ENCODE measurements around the gene DHRS4. TPM values are rescaled to one million over a fixed set of nuclear protein-coding genes. Genes with fewer than 3 reads are reported as not detected.

Gene DHRS4
- total and polyA plus RNA-seq, 2 of the 13 experiments (the other 11 are each of a cell fraction or from before 2014, with no cell fraction given) = 23.9 to 45.1 TPM

DNA sequence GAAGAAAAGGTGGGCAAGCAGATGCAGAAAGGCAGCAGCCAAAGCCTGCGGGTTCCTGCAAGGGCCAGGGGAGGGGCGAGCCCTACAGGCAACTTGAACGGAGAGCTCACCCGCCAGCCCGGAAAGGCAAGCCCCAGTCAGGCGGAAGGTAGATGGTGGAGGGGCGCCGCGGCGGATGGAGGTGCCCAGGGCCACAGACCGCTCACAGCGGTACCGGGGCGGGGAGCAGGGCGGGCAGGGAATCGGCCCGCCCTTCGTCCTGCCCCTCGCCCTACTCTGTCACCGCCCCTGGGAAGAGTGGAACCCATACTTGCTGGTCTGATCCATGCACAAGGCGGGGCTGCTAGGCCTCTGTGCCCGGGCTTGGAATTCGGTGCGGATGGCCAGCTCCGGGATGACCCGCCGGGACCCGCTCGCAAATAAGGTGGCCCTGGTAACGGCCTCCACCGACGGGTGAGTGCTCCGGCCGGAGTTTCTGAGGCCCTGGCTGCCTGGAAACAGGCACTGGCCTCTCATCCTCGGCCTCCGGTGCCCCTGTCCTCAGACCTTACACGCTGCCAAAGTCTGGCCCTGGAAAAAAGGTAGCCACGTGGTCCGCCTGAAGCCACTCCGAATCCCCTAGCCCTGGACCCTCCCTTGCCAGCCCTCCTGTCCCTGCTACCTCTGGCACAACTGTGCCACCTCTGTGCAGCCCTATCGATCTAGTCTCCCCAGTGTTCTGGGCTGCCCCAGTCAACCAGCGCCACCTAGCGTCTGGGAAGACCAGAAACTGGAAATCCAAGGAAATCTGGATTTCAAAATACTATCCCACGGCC, at the start of gene DHRS4 (continued):
- peak; percentile 63; the same call in 1 of the 2 replicates for TF ChIP-seq SRF (IDR thresholded peaks at IDR 0.05; ENCODE audit: low read depth, low read length)
- peak; percentile 93 for TF ChIP-seq MYNN (CRISPR knock-in tag; IDR thresholded peaks at IDR 0.05; ENCODE audit: low read depth)
- peak; percentile 96; the same call in 1 of the 2 replicates for TF ChIP-seq PCBP1 (IDR thresholded peaks at IDR 0.05; ENCODE audit: borderline replicate concordance, low read depth, low read length)
- TF ChIP-seq GTF3A (CRISPR knock-in tag; conservative IDR thresholded peaks at IDR 0.05) = no peak
- peak; percentile 97 for TF ChIP-seq TAF1 (CRISPR knock-in tag; IDR thresholded peaks at IDR 0.05)
- TF ChIP-seq ZNF788 (CRISPR knock-in tag; IDR thresholded peaks at IDR 0.05; ENCODE audit: borderline replicate concordance) = peak; percentile 96; the same call in 1 of the 2 replicates
- peak; percentile 50 for TF ChIP-seq ZNF484 (CRISPR knock-in tag; IDR thresholded peaks at IDR 0.05; ENCODE audit: borderline replicate concordance, low read depth)
- TF ChIP-seq FOXK2 (IDR thresholded peaks at IDR 0.05) = no peak
- peak; percentile 87 for TF ChIP-seq GABPB1 (CRISPR knock-in tag; IDR thresholded peaks at IDR 0.05)
- peak; percentile 86; the same call in 1 of the 2 replicates for TF ChIP-seq ARNT2 (CRISPR knock-in tag; IDR thresholded peaks at IDR 0.05; ENCODE audit: low read depth)
- TF ChIP-seq KLF11 (CRISPR knock-in tag; IDR thresholded peaks at IDR 0.05) = peak; percentile 60; the same call in 1 of the 2 replicates
- peak; percentile 55; the same call in 1 of the 2 replicates for TF ChIP-seq ZNF329 (CRISPR knock-in tag; IDR thresholded peaks at IDR 0.05; ENCODE audit: low read depth)
- peak; percentile 93; the same call in 1 of the 2 replicates for TF ChIP-seq ZNF441 (CRISPR knock-in tag; IDR thresholded peaks at IDR 0.05; ENCODE audit: borderline replicate concordance)
- peak; percentile 83; the same call in 1 of the 2 replicates for TF ChIP-seq GATA4 (IDR thresholded peaks at IDR 0.05; ENCODE audit: borderline replicate concordance, low read depth)
- TF ChIP-seq RNF2 (conservative IDR thresholded peaks at IDR 0.05; ENCODE audit: low read depth) = no peak; the same call in none of the 2 replicates
- TF ChIP-seq ZFP41 (CRISPR knock-in tag; IDR thresholded peaks at IDR 0.05; ENCODE audit: borderline replicate concordance) = peak; percentile 96
- TF ChIP-seq ZNF780A (CRISPR knock-in tag; IDR thresholded peaks at IDR 0.05) = no peak
- peak; percentile 96; the same call in 1 of the 2 replicates for TF ChIP-seq ZNF761 (CRISPR knock-in tag; conservative IDR thresholded peaks at IDR 0.05)
- TF ChIP-seq, protein P1, sequence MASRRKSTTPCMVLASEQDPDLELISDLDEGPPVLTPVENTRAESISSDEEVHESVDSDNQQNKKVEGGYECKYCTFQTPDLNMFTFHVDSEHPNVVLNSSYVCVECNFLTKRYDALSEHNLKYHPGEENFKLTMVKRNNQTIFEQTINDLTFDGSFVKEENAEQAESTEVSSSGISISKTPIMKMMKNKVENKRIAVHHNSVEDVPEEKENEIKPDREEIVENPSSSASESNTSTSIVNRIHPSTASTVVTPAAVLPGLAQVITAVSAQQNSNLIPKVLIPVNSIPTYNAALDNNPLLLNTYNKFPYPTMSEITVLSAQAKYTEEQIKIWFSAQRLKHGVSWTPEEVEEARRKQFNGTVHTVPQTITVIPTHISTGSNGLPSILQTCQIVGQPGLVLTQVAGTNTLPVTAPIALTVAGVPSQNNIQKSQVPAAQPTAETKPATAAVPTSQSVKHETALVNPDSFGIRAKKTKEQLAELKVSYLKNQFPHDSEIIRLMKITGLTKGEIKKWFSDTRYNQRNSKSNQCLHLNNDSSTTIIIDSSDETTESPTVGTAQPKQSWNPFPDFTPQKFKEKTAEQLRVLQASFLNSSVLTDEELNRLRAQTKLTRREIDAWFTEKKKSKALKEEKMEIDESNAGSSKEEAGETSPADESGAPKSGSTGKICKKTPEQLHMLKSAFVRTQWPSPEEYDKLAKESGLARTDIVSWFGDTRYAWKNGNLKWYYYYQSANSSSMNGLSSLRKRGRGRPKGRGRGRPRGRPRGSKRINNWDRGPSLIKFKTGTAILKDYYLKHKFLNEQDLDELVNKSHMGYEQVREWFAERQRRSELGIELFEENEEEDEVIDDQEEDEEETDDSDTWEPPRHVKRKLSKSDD (CRISPR knock-in tag; IDR thresholded peaks at IDR 0.05; ENCODE audit: low read depth) = peak; percentile 93; the same call in 1 of the 2 replicates
- TF ChIP-seq, protein P2, sequence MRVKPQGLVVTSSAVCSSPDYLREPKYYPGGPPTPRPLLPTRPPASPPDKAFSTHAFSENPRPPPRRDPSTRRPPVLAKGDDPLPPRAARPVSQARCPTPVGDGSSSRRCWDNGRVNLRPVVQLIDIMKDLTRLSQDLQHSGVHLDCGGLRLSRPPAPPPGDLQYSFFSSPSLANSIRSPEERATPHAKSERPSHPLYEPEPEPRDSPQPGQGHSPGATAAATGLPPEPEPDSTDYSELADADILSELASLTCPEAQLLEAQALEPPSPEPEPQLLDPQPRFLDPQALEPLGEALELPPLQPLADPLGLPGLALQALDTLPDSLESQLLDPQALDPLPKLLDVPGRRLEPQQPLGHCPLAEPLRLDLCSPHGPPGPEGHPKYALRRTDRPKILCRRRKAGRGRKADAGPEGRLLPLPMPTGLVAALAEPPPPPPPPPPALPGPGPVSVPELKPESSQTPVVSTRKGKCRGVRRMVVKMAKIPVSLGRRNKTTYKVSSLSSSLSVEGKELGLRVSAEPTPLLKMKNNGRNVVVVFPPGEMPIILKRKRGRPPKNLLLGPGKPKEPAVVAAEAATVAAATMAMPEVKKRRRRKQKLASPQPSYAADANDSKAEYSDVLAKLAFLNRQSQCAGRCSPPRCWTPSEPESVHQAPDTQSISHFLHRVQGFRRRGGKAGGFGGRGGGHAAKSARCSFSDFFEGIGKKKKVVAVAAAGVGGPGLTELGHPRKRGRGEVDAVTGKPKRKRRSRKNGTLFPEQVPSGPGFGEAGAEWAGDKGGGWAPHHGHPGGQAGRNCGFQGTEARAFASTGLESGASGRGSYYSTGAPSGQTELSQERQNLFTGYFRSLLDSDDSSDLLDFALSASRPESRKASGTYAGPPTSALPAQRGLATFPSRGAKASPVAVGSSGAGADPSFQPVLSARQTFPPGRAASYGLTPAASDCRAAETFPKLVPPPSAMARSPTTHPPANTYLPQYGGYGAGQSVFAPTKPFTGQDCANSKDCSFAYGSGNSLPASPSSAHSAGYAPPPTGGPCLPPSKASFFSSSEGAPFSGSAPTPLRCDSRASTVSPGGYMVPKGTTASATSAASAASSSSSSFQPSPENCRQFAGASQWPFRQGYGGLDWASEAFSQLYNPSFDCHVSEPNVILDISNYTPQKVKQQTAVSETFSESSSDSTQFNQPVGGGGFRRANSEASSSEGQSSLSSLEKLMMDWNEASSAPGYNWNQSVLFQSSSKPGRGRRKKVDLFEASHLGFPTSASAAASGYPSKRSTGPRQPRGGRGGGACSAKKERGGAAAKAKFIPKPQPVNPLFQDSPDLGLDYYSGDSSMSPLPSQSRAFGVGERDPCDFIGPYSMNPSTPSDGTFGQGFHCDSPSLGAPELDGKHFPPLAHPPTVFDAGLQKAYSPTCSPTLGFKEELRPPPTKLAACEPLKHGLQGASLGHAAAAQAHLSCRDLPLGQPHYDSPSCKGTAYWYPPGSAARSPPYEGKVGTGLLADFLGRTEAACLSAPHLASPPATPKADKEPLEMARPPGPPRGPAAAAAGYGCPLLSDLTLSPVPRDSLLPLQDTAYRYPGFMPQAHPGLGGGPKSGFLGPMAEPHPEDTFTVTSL (CRISPR knock-in tag; IDR thresholded peaks at IDR 0.05; ENCODE audit: borderline replicate concordance) = peak; percentile 74; the same call in 1 of the 2 replicates
- 0 out of 2 replicates have a peak, but pooled peaks have one; percentile 67 for TF ChIP-seq RARG (CRISPR knock-in tag; IDR thresholded peaks at IDR 0.05; ENCODE audit: low read depth)
- TF ChIP-seq MED1 (CRISPR knock-in tag; IDR thresholded peaks at IDR 0.05) = peak; percentile 84
